Ishikawa (cell line): ENCODE measurements around the gene ZNF609.

Experiments
- CEBPB ChIP-seq: IDR thresholded peaks from 2 replicates; pipeline ENCODE4 v1.6.1; 2012
- EP300 ChIP-seq: IDR thresholded peaks from 2 replicates; pipeline ENCODE4 v1.6.1; 2012; ENCODE audit warnings: borderline replicate concordance
- FOXM1 ChIP-seq: IDR thresholded peaks from 2 replicates; pipeline ENCODE4 v1.6.1; 2012; ENCODE audit warnings: low read depth, borderline replicate concordance
- MAX ChIP-seq: IDR thresholded peaks from 2 replicates; pipeline ENCODE4 v1.6.1; 2012
- RAD21 ChIP-seq: IDR thresholded peaks from 2 replicates; pipeline ENCODE4 v1.6.1; 2012; ENCODE audit warnings: low read depth
- REST ChIP-seq: IDR thresholded peaks from 2 replicates; pipeline ENCODE4 v1.6.1; 2012; ENCODE audit warnings: low read depth, mild to moderate bottlenecking
- TAF1 ChIP-seq: IDR thresholded peaks from 2 replicates; pipeline ENCODE4 v1.6.1; 2012; ENCODE audit warnings: low read depth, mild to moderate bottlenecking
- TCF12 ChIP-seq: IDR thresholded peaks from 2 replicates; pipeline ENCODE4 v1.6.1; 2012; ENCODE audit warnings: low read depth
- USF1 ChIP-seq: IDR thresholded peaks from 2 replicates; pipeline ENCODE4 v1.6.1; 2012
- ZBTB7A ChIP-seq: IDR thresholded peaks from 2 replicates; pipeline ENCODE4 v1.6.1; 2012; ENCODE audit warnings: low read depth

- TF ChIP-seq USF1: no peak
- no peak for TF ChIP-seq REST
- TF ChIP-seq CEBPB: no peak
- TF ChIP-seq MAX: no peak
- no peak for TF ChIP-seq TCF12
- TF ChIP-seq ZBTB7A: no peak
- no peak for TF ChIP-seq FOXM1
- no peak for TF ChIP-seq RAD21
- TF ChIP-seq TAF1: no peak
- TF ChIP-seq EP300: no peak
Observed at GRCh38 chr15:64693134-64693533, 232.8 kb downstream of the ZNF609 start.
